DOHH2 (cell line): ENCODE measurements around the gene TRMT10C.

Experiments used
- H3F3A ChIP-seq: fragments of 200-600 bp; sonication (generic), shearing (Covaris generic); 2 replicates; pipeline ENCODE4 v1.6.0; 2016; ENCODE audit warnings: antibody characterized with exemption, mild to moderate bottlenecking; ENCODE audit not compliant: control insufficient read depth, insufficient read depth
- H3K27ac ChIP-seq: fragments of 200-600 bp; sonication (generic); 2 replicates; pipeline ENCODE4 v1.5.1; 2014; ENCODE audit warnings: low read depth, mild to moderate bottlenecking, low read length, moderate library complexity
- H3K27me3 ChIP-seq: fragments of 200-600 bp; sonication (generic); 2 replicates; pipeline ENCODE4 v1.6.1; 2014; ENCODE audit warnings: mild to moderate bottlenecking, low read length, mixed read lengths; ENCODE audit not compliant: control insufficient read depth
- H3K36me3 ChIP-seq: fragments of 200-600 bp; sonication (generic); 2 replicates; pipeline ENCODE4 v1.6.1; 2014; ENCODE audit warnings: mild to moderate bottlenecking, low read length, moderate library complexity, mixed read lengths; ENCODE audit not compliant: control insufficient read depth
- H3K4me1 ChIP-seq: fragments of 200-600 bp; sonication (generic); 2 replicates; pipeline ENCODE4 v1.6.1; 2014; ENCODE audit warnings: mild to moderate bottlenecking, low read length, mixed read lengths; ENCODE audit not compliant: control insufficient read depth
- H3K4me2 ChIP-seq: fragments of 200-600 bp; sonication (generic); 2 replicates; pipeline ENCODE4 v1.6.0; 2014; ENCODE audit warnings: mild to moderate bottlenecking, low read length, moderate library complexity
- H3K4me3 ChIP-seq: fragments of 200-600 bp; sonication (generic); 2 replicates; pipeline ENCODE4 v1.5.1; 2014; ENCODE audit warnings: mild to moderate bottlenecking, low read length, mixed read lengths
- H3K79me2 ChIP-seq: fragments of 200-600 bp; sonication (generic); 2 replicates; pipeline ENCODE4 v1.6.1; 2014; ENCODE audit warnings: mild to moderate bottlenecking, low read length, mixed read lengths; ENCODE audit not compliant: control insufficient read depth
- H3K9me2 ChIP-seq: fragments of 200-600 bp; sonication (generic); replicated peaks from 2 replicates; pipeline ENCODE4 v1.6.1; 2014; ENCODE audit warnings: mild to moderate bottlenecking, low read length, mixed read lengths; ENCODE audit not compliant: control insufficient read depth
- H3K9me3 ChIP-seq: fragments of 200-600 bp; sonication (generic); 2 replicates; pipeline ENCODE4 v1.6.1; 2014; ENCODE audit warnings: antibody characterized with exemption, low read length, mixed read lengths; ENCODE audit not compliant: control insufficient read depth, insufficient read depth
- H4K20me1 ChIP-seq: fragments of 200-600 bp; sonication (generic); 2 replicates; pipeline ENCODE4 v1.6.0; 2014; ENCODE audit warnings: low read depth, mild to moderate bottlenecking, antibody characterized with exemption, low read length, moderate library complexity; ENCODE audit not compliant: control insufficient read depth, insufficient read depth
- CTCF ChIP-seq: fragments of 200-600 bp; sonication (generic); IDR thresholded peaks from one replicate; pipeline ENCODE4 v1.5.1; 2014; ENCODE audit warnings: antibody characterized with exemption, mild to moderate bottlenecking, low read depth, low read length; ENCODE audit not compliant: poor library complexity, severe bottlenecking
- EZH2phosphoT487 ChIP-seq: fragments of 200-600 bp; sonication (generic); IDR thresholded peaks from 2 replicates; pipeline ENCODE4 v1.6.1; 2017; ENCODE audit warnings: borderline replicate concordance, mild to moderate bottlenecking, antibody characterized with exemption, low read length, moderate library complexity, mixed read lengths

The TRMT10C gene

DNA sequence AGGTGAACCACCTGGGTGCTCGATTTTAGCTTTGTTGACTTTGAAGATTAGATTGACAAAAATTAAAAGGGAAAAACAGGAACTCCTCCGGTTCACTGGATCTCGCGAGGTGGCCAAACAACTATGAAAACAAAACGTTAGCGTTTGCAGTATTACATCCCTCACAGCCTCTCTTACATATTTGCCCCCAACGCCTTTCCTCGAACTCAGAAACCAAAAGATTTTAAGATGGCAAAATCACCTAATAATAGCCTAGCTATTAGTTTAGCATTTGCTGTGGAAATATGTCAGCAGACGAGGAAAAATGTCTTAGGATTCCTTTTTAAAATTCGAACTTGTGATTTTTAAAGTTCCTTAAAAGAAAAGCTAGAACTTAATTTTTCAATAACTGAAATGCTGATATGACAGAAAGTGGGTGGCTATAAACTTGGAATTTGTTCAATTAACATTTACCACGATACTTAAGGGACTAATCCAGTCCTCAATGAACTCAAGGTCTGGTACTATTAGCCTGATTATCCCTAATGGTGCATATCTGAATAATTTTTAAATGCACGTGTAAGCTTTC lies 48.2 kb upstream of the TRMT10C start:
- Histone ChIP-seq H3K27me3 (no peaks in the 10 kb centered on the region; the same call in 1 of the 2 replicates), H3K4me2 (peak overlapping the region; percentile 80), H3K27ac (peak overlapping the region; percentile 65), H3F3A (no peaks in the 10 kb centered on the region), H3K4me3 (peak overlapping the region; percentile 89), H3K79me2 (peaks cover 11% of the 10 kb centered on the region), H3K9me3 (no peaks in the 10 kb centered on the region), H3K36me3 (no peaks in the 10 kb centered on the region), H3K9me2 (no peaks in the 10 kb centered on the region), H4K20me1 (no peaks in the 10 kb centered on the region), H3K4me1 (peaks cover 14% of the 10 kb centered on the region)
- TF ChIP-seq EZH2phosphoT487, result no peak
- no peak for TF ChIP-seq CTCF

DNA sequence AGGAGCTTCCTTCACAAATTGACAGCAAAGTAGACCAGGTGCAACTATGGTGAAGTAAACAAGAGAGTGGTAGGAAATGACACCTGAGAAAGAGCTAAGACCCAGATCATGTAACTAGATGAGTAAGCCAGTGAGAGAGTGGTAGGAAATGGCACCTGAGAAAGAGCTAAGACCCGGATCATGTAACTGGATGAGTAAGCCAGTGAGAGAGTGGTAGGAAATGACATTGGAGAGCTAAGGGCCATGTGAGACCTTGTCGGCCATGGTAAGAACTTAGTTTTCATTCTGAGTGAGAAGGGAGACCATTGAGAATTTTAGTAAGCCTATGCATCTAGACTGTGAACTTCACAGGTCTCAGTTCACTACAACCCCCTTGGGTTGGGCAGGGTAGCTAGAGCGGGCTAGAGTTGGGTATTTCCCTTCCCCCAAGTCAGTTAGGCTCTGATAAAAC lies 43.2 kb upstream of the TRMT10C start:
- Histone ChIP-seq H3K4me2 (no peak overlapping the region), H3K79me2 (no peaks in the 10 kb centered on the region), H3K27me3 (no peaks in the 10 kb centered on the region; the same call in 1 of the 2 replicates), H4K20me1 (no peaks in the 10 kb centered on the region), H3K9me2 (no peaks in the 10 kb centered on the region), H3K4me3 (no peak overlapping the region), H3K36me3 (no peaks in the 10 kb centered on the region), H3K27ac (no peak overlapping the region), H3F3A (no peaks in the 10 kb centered on the region), H3K9me3 (no peaks in the 10 kb centered on the region), H3K4me1 (peaks cover 7% of the 10 kb centered on the region)
- TF ChIP-seq CTCF (no peak), EZH2phosphoT487 (no peak)

DNA sequence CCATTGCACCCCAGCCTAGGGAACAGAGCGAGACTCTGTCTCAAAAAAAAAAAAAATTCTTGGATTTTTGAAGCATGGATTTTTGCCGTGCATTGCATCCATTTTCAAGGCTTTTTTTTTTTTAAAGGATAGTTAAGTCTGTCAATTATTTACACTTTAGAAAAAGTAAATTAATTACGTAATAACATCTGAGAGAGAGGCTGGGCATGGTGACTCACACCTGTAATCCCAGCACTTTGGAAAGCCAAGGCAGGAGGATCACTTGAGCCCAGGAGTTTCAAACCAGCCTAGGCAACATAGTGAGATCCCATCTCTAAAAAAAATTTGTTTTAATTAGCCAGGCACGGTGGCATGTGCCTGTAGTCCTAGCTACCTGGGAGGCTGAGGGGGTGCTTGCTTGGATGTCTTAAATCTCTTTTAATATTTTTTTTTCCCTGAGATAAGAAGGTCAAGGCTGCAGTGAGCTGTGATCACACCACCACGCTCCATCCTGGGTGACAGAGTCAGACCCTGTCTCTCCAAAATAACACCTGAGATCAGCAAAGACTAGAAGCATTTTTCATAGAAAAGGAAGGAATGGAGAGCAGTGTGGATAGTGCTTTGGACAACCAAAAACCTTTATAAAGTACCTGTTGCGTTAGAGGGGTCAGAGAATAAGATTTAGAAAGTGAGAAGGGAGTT lies 41.8 kb upstream of the TRMT10C start:
- Histone ChIP-seq H3K4me2 (no peak overlapping the region), H3K36me3 (no peaks in the 10 kb centered on the region), H3K9me3 (no peaks in the 10 kb centered on the region), H3K4me1 (no peaks in the 10 kb centered on the region), H3K9me2 (no peaks in the 10 kb centered on the region), H3K27me3 (no peaks in the 10 kb centered on the region; the same call in 1 of the 2 replicates), H3K79me2 (no peaks in the 10 kb centered on the region), H3K4me3 (no peak overlapping the region), H3K27ac (no peak overlapping the region), H4K20me1 (no peaks in the 10 kb centered on the region), H3F3A (no peaks in the 10 kb centered on the region)
- TF ChIP-seq CTCF, result no peak
- no peak for TF ChIP-seq EZH2phosphoT487
